ENCODE data around the gene LRRC15.

GRCh38 chr3:194405766-194406165 lies 36.2 kb upstream of the LRRC15 start:
- no peak for TF ChIP-seq USF2 (CRISPR knock-in tag; IDR thresholded peaks at IDR 0.05)
- no peak for TF ChIP-seq ESRRA (CRISPR knock-in tag; IDR thresholded peaks at IDR 0.05; ENCODE audit: borderline replicate concordance)
- TF ChIP-seq ATF2 (CRISPR knock-in tag; IDR thresholded peaks at IDR 0.05; ENCODE audit: borderline replicate concordance, low read depth) = no peak
- no peak for TF ChIP-seq NR2C2 (CRISPR knock-in tag; IDR thresholded peaks at IDR 0.05)
- TF ChIP-seq PREB (CRISPR knock-in tag; IDR thresholded peaks at IDR 0.05; ENCODE audit: borderline replicate concordance) = no peak
- no peak for TF ChIP-seq CTCF (IDR thresholded peaks at IDR 0.05)

Measured in WTC11 (cell line).